WERI-Rb-1 (cell line): Measurements from ENCODE around the gene PREP.

ENCODE experiments used
- DNase-seq: peaks from one replicate; pipeline ENCODE4 v3.0.0-alpha.2; 2020
- H3K27ac ChIP-seq: fragments of 250-450 bp; sonication (Bioruptor Pico); 2 replicates; pipeline ENCODE4 v1.5.1; 2020; ENCODE audit warnings: mild to moderate bottlenecking, moderate library complexity
- H3K27me3 ChIP-seq: fragments of 250-450 bp; sonication (Bioruptor Pico); 2 replicates; pipeline ENCODE4 v1.5.1; 2021; ENCODE audit warnings: mild to moderate bottlenecking, low read depth, moderate library complexity; ENCODE audit not compliant: insufficient read depth, severe bottlenecking
- H3K36me3 ChIP-seq: fragments of 250-450 bp; sonication (Bioruptor Pico); 2 replicates; pipeline ENCODE4 v1.5.1; 2020; ENCODE audit warnings: mild to moderate bottlenecking, moderate library complexity
- H3K4me3 ChIP-seq: 2 replicates; pipeline ENCODE4 v1.5.1; 2011; ENCODE audit warnings: low read depth, mild to moderate bottlenecking, control low read depth, low read length
- H3K9me3 ChIP-seq: fragments of 250-450 bp; sonication (Bioruptor Pico); 2 replicates; pipeline ENCODE4 v1.5.1; 2021; ENCODE audit warnings: mild to moderate bottlenecking, moderate library complexity; ENCODE audit not compliant: severe bottlenecking
- TF ChIP-seq, protein P1 (sequence below): IDR thresholded peaks from 2 replicates; pipeline ENCODE4 v1.5.1; 2011; ENCODE audit warnings: low read depth, mild to moderate bottlenecking, control low read depth, inconsistent platforms, low read length

PREP gene

DNA sequence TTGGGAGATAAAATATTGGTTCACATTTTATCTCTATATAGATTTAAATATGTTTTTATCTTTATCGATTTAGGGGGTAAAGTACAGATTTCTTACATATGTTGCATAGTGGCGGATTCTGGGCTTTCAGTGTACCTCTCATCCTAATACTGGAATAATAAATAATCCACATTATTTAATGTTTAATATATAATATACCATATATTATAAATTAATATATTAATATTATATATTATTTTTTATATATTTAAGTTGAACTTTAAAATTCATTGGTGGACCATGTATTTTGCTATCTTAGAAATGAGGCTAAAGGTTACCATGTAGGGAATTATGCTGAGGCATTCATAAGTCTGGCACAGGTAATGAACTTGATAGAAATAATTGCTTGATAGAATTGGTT is 133.5 kb downstream of the PREP start:
- peaks cover 5% of the 10 kb centered on the region for H3K9me3 ChIP-seq
- no peaks in the 10 kb centered on the region for H3K36me3 ChIP-seq
- H3K27me3 ChIP-seq = no peaks in the 10 kb centered on the region
- no peak overlapping the region for H3K4me3 ChIP-seq
- TF ChIP-seq, protein P1, sequence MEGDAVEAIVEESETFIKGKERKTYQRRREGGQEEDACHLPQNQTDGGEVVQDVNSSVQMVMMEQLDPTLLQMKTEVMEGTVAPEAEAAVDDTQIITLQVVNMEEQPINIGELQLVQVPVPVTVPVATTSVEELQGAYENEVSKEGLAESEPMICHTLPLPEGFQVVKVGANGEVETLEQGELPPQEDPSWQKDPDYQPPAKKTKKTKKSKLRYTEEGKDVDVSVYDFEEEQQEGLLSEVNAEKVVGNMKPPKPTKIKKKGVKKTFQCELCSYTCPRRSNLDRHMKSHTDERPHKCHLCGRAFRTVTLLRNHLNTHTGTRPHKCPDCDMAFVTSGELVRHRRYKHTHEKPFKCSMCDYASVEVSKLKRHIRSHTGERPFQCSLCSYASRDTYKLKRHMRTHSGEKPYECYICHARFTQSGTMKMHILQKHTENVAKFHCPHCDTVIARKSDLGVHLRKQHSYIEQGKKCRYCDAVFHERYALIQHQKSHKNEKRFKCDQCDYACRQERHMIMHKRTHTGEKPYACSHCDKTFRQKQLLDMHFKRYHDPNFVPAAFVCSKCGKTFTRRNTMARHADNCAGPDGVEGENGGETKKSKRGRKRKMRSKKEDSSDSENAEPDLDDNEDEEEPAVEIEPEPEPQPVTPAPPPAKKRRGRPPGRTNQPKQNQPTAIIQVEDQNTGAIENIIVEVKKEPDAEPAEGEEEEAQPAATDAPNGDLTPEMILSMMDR = no peak
- no peak overlapping the region for H3K27ac ChIP-seq
- DNase-seq = no peak

DNA sequence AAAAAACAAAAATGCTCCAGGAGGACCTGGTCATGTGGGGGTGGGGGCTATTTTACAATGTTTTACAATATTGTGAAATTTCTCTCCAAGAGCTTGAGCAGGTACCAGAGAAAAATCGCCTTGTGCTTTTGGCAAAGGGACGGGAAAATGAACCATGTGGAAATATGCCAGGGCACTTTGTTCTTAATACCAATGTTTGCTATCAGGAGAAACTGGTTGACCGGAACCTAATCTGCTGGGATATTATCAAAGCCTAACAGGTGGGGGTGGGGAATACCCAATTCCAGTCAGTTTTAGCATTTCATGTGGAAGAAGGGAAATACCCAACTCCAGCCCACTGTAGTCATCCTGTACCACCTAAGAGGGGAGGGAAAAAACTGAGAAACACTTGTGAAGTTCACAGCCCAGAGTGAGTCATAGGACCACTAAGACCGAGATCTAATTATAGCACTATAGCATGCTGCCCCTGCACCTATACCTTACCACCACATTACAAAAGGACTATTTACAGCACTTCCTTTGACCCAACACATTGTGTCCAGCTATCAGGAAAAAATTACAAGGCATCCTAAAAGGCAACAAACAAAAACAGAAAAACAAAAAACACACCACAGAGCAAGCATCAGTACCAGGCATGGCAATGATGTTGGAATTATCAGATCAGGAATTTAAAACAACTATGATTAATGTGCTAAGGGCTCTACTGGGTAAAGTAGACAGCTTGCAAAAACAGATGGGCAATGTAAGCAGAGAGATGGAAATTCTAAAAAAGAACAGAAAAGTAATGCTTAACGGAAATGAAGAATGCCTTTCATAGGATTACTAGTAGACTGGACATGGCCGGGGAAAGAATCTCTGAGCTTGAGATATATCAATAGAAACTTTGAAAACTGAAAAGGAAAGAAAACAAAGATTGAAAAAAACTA is 138.9 kb downstream of the PREP start:
- Histone ChIP-seq H3K27ac (no peak overlapping the region), H3K27me3 (no peaks in the 10 kb centered on the region), H3K4me3 (no peak overlapping the region), H3K9me3 (peaks cover 5% of the 10 kb centered on the region), H3K36me3 (no peaks in the 10 kb centered on the region)
- TF ChIP-seq, protein P1 = no peak
- DNase-seq = no peak

DNA sequence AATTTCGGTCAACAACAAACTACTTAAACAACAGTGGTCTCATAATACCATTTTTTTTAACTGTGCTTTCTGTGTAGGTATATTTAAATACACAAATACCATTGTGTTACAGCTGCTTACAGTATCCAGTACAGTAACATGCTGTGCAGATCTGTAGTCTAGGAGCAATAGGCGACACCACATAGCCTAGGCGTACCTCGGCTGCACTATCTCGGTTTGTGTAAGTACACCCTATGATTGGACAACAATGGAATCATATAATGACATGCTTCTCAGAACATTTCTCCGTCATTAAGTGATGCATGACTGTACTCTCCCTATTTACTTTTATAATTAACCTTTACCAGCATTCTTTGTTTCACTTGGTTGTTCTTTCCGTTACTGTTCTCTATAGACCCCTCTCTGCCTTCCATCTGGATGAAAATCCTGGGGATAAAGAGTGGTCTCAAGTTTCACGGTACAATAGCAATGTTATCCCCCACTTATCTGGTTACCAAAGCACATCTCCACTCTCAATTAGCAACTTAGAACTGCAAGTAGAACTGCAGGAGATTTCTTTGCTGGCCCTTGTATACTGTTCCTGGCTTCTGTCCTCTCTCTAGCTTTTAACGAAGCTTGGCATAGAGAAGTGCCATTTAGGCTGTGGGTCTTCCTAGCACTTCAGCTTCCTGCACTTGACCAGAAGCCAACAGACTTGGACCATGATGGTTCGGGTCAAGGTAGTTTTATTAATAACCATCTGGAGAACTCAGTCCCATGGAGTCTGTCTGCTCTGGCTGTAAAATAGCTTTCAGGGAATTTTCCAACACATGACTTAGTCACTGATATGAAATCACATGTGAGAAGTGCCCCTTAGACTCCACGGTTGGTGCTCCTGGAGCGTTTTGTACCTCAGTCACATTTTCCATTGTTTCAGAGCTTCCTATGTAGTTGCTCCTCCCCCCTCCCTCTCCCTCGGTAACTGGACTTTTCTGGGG is 142.7 kb downstream of the PREP start:
- TF ChIP-seq, protein P1 = no peak
- Histone ChIP-seq H3K9me3 (no peaks in the 10 kb centered on the region), H3K36me3 (no peaks in the 10 kb centered on the region), H3K27me3 (no peaks in the 10 kb centered on the region), H3K4me3 (no peak overlapping the region), H3K27ac (no peak overlapping the region)
- no peak for DNase-seq

DNA sequence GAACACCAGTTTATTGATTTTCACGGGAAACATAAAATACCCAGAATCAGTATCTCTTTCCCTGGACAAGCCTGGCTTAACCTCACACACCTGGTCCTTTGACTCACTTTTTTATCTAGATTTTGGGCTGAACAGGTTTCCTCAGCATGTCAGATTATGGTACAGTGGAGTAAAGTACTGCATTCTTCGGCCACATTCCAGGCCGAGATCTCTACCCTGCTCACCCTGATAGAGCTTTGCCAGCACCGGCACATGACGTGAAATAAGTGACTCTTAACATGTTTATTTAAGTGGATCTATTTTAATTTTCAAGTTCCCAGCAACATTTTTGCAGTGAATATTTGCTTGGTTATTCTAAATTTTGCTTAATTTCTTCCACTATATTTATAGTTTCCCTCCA is 144.1 kb downstream of the PREP start:
- H3K36me3 ChIP-seq = no peaks in the 10 kb centered on the region
- no peak for DNase-seq
- no peak overlapping the region for H3K4me3 ChIP-seq
- TF ChIP-seq, protein P1 = no peak
- H3K9me3 ChIP-seq = no peaks in the 10 kb centered on the region
- no peak overlapping the region for H3K27ac ChIP-seq
- H3K27me3 ChIP-seq = no peaks in the 10 kb centered on the region

DNA sequence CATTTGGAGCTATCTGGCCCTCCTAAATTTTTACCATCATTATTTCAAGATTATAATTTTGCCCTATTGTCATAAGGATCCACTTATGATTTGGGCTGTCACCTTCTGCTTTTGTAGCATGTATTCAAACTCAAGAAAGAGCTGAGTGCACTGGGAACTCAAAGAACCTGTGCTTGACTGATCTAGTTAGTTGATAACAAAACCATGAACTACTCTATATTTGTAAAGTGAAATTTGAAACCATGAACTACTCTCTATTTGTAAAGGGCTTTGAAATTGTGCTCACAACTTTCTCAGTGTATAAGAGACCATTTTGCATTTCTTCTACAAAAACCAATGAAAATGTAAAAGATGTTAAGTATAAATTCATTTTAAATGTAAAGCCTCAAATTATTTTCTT is 145.5 kb downstream of the PREP start:
- no peaks in the 10 kb centered on the region for H3K36me3 ChIP-seq
- no peak overlapping the region for H3K4me3 ChIP-seq
- no peak for DNase-seq
- H3K9me3 ChIP-seq = no peaks in the 10 kb centered on the region
- TF ChIP-seq, protein P1 = no peak
- H3K27ac ChIP-seq = no peak overlapping the region
- no peaks in the 10 kb centered on the region for H3K27me3 ChIP-seq
